ENCODE measurements around the gene TLR1.

The TLR1 gene

DNA sequence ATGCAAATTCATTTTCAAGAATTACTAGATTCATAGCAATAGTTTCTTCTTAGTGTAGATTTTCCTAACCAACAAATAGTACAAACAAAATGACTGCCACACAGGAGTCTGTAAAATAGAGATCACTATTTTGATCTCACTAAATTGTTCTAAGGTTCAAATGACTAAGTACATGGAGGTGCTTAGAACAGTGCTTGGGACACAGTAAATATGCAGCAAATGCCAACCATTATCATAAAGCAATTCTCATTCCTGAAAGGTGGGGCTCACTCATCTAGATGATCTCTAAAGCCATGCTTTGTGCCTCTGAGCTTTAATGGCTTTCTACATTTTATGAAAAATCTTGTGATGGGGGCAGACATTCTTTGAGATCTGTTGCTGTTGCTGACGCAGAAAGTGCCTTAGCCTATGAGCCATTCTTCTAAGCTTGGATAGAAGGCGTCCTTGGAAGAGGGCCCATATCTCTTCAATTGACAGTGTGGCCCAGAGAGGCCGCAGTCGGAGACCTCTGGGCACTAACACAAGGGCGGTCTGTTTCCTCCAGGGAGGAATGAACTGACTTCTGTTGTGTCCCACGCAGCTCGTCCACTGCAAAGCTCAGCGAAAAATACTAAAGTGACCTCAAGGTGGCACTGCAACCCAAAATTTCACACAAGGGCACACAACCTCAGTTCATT is 45.3 kb downstream of the TLR1 start:
- peak; percentile 42 for DNase-seq (ENCODE audit: low spot score)
- CTCF ChIA-PET, result interaction anchor here (0.6 to 2.1 kb wide), 15 partner anchors 11 to 662 kb away, joined by 3 to 20 read pairs (median 3); partner anchors contain the start of gene TLR10
- no peak overlapping the region for H3K27ac ChIP-seq
- TF ChIP-seq, protein P1, sequence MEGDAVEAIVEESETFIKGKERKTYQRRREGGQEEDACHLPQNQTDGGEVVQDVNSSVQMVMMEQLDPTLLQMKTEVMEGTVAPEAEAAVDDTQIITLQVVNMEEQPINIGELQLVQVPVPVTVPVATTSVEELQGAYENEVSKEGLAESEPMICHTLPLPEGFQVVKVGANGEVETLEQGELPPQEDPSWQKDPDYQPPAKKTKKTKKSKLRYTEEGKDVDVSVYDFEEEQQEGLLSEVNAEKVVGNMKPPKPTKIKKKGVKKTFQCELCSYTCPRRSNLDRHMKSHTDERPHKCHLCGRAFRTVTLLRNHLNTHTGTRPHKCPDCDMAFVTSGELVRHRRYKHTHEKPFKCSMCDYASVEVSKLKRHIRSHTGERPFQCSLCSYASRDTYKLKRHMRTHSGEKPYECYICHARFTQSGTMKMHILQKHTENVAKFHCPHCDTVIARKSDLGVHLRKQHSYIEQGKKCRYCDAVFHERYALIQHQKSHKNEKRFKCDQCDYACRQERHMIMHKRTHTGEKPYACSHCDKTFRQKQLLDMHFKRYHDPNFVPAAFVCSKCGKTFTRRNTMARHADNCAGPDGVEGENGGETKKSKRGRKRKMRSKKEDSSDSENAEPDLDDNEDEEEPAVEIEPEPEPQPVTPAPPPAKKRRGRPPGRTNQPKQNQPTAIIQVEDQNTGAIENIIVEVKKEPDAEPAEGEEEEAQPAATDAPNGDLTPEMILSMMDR (conservative IDR thresholded peaks at IDR 0.05; ENCODE audit: low read depth), result peak; percentile 68
- POLR2A ChIA-PET (ENCODE audit: low non-redundant PET), result no interaction called here

DNA sequence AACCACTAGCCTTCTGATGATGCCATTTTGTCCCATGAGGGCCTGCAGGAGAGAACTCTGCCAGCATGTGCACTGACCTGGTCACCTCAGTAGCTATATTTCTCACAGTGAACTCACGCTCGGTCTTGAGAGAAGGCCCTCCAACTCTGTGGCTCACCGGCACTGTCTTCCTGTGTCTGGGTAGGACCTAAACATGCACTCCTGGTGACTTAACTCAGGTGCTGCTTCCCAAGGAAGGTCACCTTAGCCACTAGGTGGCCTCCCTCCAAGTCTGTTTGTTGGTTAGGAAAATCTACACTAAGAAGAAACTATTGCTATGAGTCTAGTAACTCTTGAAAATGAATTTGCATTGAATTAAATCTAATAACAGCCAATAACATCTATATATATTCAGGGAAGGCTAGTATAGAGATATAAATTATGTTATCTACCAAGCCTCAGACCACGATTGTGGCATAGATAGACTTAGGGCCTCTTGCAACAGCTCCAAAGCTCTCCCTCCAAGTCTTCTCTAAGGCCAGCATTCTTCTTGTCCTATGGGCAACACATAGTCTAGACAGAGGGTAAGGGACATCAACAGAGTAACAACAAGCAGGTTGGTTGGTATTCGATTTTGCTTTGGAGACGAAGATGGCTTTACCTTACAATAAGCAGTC is 46.5 kb downstream of the TLR1 start:
- ChIA-PET CTCF (interaction anchor here (0.6 to 1.0 kb wide), 6 partner anchors 12 to 1809 kb away, joined by 3 to 4 read pairs (median 4); no protein-coding TSS in a partner anchor), POLR2A (ENCODE audit: low non-redundant PET) (no interaction called here)
- H3K27ac ChIP-seq, result no peak overlapping the region
- TF ChIP-seq, protein P1 (conservative IDR thresholded peaks at IDR 0.05; ENCODE audit: low read depth), result no peak
- DNase-seq (ENCODE audit: low spot score), result no peak

DNA sequence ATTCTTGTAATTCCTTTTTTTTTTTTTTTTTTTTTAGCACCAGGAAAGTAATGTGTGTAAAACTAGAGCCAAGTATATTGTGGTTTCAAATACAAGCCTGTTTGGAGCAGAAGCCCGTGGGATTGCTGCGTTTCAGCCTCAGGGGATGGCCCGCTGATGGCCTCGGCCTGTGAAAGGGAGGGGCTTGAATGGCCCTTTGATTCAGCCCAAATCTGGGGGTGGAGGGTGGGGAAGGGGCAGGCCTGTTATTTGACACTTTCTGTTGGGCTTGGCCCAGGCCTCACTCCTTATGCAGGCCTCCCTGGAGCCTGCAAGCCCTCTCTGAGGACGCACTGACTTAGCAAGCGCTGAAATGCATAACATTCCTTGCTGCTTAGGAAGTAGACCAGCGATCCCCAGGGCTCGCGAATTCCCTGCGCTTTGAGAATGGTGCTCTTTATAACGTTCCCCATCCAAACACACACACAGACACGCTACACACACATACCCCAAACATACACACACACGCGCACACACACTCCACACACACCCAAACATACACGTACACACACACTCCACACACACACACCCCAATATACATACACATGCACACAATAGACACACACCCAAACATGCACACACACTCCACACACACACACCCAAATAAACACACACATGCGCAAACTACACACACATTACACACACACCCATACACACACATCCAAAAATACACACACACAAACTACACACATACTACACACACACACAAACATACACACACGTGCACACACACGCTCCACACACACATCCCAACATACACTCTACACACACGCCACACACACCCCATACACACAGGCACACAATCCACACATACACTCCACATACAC is 51.4 kb downstream of the TLR1 start:
- CTCF ChIA-PET, result no interaction called here
- DNase-seq (ENCODE audit: low spot score), result peak; percentile 73
- TF ChIP-seq, protein P1 (conservative IDR thresholded peaks at IDR 0.05; ENCODE audit: low read depth), result no peak
- H3K27ac ChIP-seq, result peak overlapping the region; percentile 60
- POLR2A ChIA-PET (ENCODE audit: low non-redundant PET), result no interaction called here

DNA sequence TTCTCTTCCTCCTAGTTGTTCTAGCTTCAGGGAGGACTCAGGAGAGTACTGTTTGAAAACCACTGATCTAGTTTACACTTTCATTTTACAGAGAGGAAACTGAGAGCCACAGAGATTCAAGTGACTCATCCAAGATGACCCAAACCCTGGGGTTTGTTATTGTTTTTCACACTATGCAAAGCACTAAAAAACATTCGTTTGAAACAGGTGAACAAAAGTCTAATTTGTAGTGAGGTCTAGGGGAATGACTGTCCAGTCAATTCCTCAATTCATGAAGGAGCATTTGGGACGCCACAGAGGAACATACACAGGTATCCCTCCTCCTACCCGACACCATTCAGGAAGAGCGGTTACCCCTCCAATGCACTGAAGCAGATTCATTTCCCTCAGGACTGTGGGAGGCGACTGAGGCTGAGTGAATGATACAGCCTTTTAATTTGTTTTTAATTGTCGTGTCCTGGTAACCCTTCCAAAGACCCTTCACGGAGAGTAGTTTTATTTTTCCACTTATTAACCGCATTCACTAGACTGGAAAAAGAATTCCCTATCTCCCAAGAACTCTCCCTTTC is 52.1 kb downstream of the TLR1 start:
- H3K27ac ChIP-seq, result no peak overlapping the region
- no peak for DNase-seq (ENCODE audit: low spot score)
- ChIA-PET POLR2A (ENCODE audit: low non-redundant PET) (no interaction called here), CTCF (no interaction called here)
- TF ChIP-seq, protein P1 (conservative IDR thresholded peaks at IDR 0.05; ENCODE audit: low read depth), result no peak

DNA sequence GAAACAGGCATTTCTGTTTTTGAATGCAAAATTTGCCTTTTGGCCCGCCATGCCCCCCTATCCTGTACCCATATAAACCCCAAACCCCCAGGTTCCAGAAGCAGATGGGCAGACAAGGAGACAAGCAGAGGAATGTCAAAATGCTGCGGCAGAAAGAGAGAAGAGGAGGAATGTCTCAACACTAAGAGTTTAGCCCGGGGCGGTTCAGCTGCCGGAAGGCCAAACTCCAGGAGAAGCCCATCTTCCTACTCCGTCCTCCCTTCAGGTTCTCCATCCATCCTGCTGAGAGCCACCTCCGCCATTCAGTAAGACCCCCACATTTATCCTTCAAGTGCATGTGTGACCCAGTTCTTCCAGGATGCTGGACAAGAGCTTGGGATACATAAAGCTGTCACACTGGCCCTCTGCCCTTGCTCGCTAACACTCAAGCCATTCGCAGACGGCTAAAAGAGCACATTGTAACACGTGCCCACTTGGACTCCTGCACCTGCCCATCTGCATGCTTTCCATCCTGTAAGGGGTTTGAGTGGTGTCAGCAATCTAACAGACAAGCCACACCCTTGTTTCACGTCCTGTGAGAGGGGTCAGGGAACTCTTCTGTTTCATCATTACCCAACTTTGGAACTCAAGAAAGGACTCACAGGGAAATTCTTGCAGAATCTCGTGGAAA is 53.1 kb downstream of the TLR1 start:
- DNase-seq (ENCODE audit: low spot score), result no peak
- H3K27ac ChIP-seq, result no peak overlapping the region
- CTCF ChIA-PET, result interaction anchor here (0.7 to 1.2 kb wide), 2 partner anchors 31 to 921 kb away, joined by 3 read pairs; partner anchors contain the start of gene TLR10
- POLR2A ChIA-PET (ENCODE audit: low non-redundant PET), result no interaction called here
- TF ChIP-seq, protein P1 (conservative IDR thresholded peaks at IDR 0.05; ENCODE audit: low read depth), result no peak
